ENCODE data around the gene RPL11.

- TF ChIP-seq, protein P1, sequence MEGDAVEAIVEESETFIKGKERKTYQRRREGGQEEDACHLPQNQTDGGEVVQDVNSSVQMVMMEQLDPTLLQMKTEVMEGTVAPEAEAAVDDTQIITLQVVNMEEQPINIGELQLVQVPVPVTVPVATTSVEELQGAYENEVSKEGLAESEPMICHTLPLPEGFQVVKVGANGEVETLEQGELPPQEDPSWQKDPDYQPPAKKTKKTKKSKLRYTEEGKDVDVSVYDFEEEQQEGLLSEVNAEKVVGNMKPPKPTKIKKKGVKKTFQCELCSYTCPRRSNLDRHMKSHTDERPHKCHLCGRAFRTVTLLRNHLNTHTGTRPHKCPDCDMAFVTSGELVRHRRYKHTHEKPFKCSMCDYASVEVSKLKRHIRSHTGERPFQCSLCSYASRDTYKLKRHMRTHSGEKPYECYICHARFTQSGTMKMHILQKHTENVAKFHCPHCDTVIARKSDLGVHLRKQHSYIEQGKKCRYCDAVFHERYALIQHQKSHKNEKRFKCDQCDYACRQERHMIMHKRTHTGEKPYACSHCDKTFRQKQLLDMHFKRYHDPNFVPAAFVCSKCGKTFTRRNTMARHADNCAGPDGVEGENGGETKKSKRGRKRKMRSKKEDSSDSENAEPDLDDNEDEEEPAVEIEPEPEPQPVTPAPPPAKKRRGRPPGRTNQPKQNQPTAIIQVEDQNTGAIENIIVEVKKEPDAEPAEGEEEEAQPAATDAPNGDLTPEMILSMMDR (conservative IDR thresholded peaks at IDR 0.05) = no peak
- TF ChIP-seq EZH2 (IDR thresholded peaks at IDR 0.05; ENCODE audit: low read depth) = no peak
These were observed 50.0 kb downstream of the RPL11 start for GRCh38 chr1:23741609-23742008.
